ENCODE measurements around the gene GPC4. TPM values are rescaled to one million over a fixed set of nuclear protein-coding genes. Genes with fewer than 3 reads are reported as not detected.

GPC4 gene
- total and polyA plus RNA-seq, 8 donors, result 3.0 to 15.3 (median 8.3) TPM

DNA sequence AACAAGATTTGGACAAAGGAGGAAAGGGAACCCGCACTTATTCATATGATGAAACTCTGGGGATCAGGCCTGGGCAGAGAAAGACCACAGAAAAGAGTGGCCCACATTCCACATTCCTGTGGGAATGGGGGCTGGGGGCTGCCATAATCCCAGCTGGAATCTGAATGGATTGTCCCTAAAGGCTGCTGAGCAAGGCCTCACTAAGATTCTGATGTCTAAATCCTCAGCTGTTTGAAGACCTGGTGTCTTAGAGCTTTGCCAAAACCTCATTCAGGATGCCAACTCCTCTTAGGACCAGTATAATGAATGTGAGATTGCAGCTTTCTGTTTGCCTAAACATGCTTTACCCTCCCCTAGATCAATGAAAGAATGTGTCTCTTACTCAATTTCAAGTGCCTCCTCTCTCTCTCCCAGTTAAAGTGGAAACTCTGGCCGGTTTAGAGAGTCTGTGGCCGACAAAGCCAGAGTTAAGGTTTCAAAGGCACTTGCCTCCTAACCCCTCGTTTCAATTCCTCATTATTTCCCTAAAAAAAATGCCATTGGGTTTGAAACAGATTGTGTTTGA is 33.3 kb upstream of the GPC4 start:
- Histone ChIP-seq H3K27ac (no peak overlapping the region), H3K4me1 (peaks cover 0 to 4% (median 0%) of the 10 kb centered on the region in 3 donors), H3K36me3 (no peaks in the 10 kb centered on the region), H3K27me3 (no peaks in the 10 kb centered on the region), H3K9me3 (no peaks in the 10 kb centered on the region), H3K4me3 (no peak overlapping the region)
- ATAC-seq (no peak), DNase-seq (no peak), FAIRE-seq (no peak)
- TF ChIP-seq CTCF (IDR thresholded peaks at IDR 0.05), result no peak
- WGBS, 2 donors, result 50 to 53% methylated on average over 4 of the region's 4 CpGs
- intact Hi-C loops (cut with DNase I), result no loop called here

DNA sequence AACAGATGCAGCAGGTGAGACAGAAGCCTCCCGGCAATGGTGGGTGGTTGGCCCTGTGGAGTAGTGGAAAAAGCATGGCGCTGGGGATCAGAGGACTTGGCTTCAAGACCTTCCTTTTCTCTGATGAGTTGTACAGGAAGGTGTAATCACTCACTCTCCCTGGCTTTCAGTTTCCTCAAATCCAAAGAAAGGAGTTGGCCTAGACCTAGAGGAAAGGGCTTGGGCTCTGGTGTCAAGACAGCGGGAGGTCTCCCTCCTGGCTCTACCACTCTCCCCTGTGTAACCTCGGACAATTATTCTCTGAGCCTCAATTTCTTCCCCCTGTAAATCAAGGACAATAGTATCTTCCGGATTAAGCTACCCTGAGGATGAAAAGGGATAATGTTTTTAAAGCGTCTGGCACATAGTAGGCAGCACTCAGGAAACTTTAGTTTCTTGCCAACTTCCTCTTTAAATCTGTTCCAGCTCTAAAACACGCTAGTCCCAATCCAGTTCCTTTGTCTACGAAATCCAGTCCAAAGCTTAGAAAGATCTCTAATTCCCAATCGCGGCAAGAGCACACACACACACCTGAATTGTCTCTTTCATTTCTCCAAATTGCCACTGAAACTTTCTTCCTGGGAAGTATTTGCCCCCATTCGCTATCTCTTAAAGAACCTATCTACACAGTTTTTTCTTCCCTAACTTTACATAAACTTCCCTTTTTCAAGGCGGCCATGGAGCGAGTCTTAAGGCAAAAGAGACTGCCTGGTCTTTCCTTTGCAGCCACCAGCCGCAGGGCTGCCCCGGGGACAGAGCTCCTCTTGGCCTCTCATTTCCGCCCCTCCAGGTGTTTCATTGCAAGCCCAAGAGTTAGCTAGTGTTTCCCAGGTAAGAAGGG is 29.9 kb upstream of the GPC4 start:
- Histone ChIP-seq H3K4me1 (peaks cover 0 to 4% (median 0%) of the 10 kb centered on the region in 3 donors), H3K9me3 (no peaks in the 10 kb centered on the region), H3K36me3 (no peaks in the 10 kb centered on the region), H3K4me3 (peak overlapping the region in 2 of 4 donors; percentile 21 to 30), H3K27me3 (no peaks in the 10 kb centered on the region), H3K27ac (peak overlapping the region in 3 of 4 donors; percentile 22 to 49 (median 39))
- TF ChIP-seq CTCF (IDR thresholded peaks at IDR 0.05), result no peak
- 14 to 16% methylated on average over 16 of the region's 16 CpGs for WGBS, 2 donors
- intact Hi-C loops (cut with DNase I), result no loop called here
- ATAC-seq (peak; percentile 85 to 93 (median 90)), FAIRE-seq (no peak), DNase-seq (peak in 4 of 6 donors; percentile 15 to 64 (median 31))

DNA sequence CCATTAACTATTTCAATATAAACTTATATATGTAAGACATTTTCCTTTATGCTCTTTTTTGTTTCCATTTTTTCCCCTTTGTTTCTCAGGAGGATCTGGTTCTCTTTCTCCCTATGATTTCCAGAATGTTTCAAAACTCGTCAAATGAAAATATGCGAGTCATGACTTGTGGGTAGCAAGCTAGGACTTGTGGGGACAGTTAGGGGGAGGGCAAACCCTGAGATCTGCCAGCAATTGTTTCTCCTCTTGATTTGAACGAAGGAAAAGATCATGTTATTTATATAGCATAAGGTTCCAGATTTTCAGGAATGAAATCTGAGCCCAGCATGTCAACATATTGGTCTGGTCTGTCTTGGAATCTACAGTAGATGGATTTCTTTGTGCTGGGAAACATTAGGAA is 28.9 kb upstream of the GPC4 start:
- peaks cover 0 to 9% (median 0%) of the 10 kb centered on the region in 4 donors for H3K27me3 ChIP-seq
- no peaks in the 10 kb centered on the region for H3K36me3 ChIP-seq
- intact Hi-C loops (cut with DNase I), result no loop called here
- no peaks in the 10 kb centered on the region for H3K9me3 ChIP-seq
- FAIRE-seq (no peak), DNase-seq (no peak), ATAC-seq (no peak)
- 55 to 69% methylated on average over 3 of the region's 3 CpGs for WGBS, 2 donors
- H3K4me1 ChIP-seq, result peaks cover 0 to 4% (median 0%) of the 10 kb centered on the region in 3 donors
- H3K27ac ChIP-seq, result no peak overlapping the region
- TF ChIP-seq CTCF (IDR thresholded peaks at IDR 0.05), result no peak
- no peak overlapping the region for H3K4me3 ChIP-seq

DNA sequence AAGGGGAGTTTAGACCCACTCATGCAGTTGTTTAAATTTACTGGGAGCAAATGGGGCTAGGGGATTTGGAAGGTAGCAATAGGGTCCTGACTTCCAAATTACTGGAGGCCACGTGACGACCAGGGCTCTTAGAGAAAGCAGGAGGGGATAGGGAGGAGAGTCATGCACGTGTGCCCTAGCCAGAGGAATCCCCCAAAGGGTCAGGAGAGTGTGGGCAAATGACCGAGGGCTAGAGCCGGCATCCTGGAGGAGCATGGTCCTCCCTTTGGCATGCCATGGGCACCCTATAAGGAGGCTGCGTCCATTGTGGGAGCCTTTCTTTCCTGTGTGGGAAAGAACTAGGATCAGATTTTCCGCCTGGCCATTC is 25.5 kb upstream of the GPC4 start:
- WGBS, 2 donors, result 64 to 87% methylated on average over 7 of the region's 7 CpGs
- H3K36me3 ChIP-seq, result no peaks in the 10 kb centered on the region
- intact Hi-C loops (cut with DNase I), result no loop called here
- ATAC-seq (no peak), FAIRE-seq (no peak), DNase-seq (no peak)
- no peak overlapping the region for H3K27ac ChIP-seq
- no peaks in the 10 kb centered on the region for H3K9me3 ChIP-seq
- peaks cover 0 to 10% (median 0%) of the 10 kb centered on the region in 4 donors for H3K27me3 ChIP-seq
- no peak for TF ChIP-seq CTCF (IDR thresholded peaks at IDR 0.05)
- no peak overlapping the region for H3K4me3 ChIP-seq
- peaks cover 0 to 4% (median 0%) of the 10 kb centered on the region in 3 donors for H3K4me1 ChIP-seq
